ENCODE results near the gene DGAT2. TPM values are rescaled to one million over a fixed set of nuclear protein-coding genes. Genes with fewer than 3 reads are reported as not detected.

The DGAT2 gene
- total RNA-seq, 1 experiment from 2014 or later, result 2.8 TPM

GRCh38 chr11:75850787-75851186 lies 82.2 kb downstream of the DGAT2 start:
- DNase-seq, result no peak
- no peak overlapping the region for H3K4me3 Mint-ChIP-seq

More at GRCh38 chr11:75850787-75851186, 82.2 kb downstream of the DGAT2 start:
- Histone ChIP-seq H3K56ac (ENCODE audit: insufficient read length, low read depth, low read length) (no peak overlapping the region), H3K79me1 (ENCODE audit: insufficient read depth, low read depth, low read length, poor library complexity, severe bottlenecking) (peaks cover 4% of the 10 kb centered on the region), H3K4me2 (ENCODE audit: insufficient read depth, insufficient read length, low read length) (no peak overlapping the region), H2BK12ac (ENCODE audit: insufficient read length, low read depth, low read length) (no peak overlapping the region), H4K5ac (ENCODE audit: insufficient read length, low read depth, low read length) (no peak overlapping the region), H3K9ac (ENCODE audit: extremely low read depth, insufficient read length, low read length) (no peak overlapping the region), H3T11ph (ENCODE audit: low read length) (no peak overlapping the region), H3K23me2 (ENCODE audit: insufficient read length, low read depth, low read length, poor library complexity, severe bottlenecking) (no peaks in the 10 kb centered on the region), H2BK15ac (ENCODE audit: low read depth, low read length) (no peak overlapping the region), H3K23ac (ENCODE audit: insufficient read length, low read depth, low read length) (no peak overlapping the region), H3K18ac (ENCODE audit: insufficient read length, low read depth, low read length) (no peak overlapping the region), H2BK120ac (ENCODE audit: low read depth, low read length, poor library complexity, severe bottlenecking) (no peak overlapping the region), H3K79me2 (ENCODE audit: insufficient read depth, low read length) (peaks cover 2% of the 10 kb centered on the region; the same call in 1 of the 2 replicates), H3K9me3 (ENCODE audit: control insufficient read depth, low read depth, low read length) (no peaks in the 10 kb centered on the region), H3K4me1 (ENCODE audit: insufficient read depth, low read length) (no peaks in the 10 kb centered on the region), H2AK5ac (ENCODE audit: insufficient read length, low read length) (no peak overlapping the region), H3K27ac (ENCODE audit: insufficient read length, low read depth, low read length) (no peak overlapping the region), H2AFZ (ENCODE audit: low read length) (no peak overlapping the region), H3K27me3 (ENCODE audit: insufficient read depth, low read length) (no peaks in the 10 kb centered on the region), H2BK5ac (ENCODE audit: insufficient read length, low read length) (no peak overlapping the region), H3K4ac (ENCODE audit: low read depth, low read length) (no peak overlapping the region), H3K14ac (ENCODE audit: insufficient read depth, low read length) (no peak overlapping the region), H4K91ac (ENCODE audit: insufficient read length, low read depth, low read length) (no peak overlapping the region), H4K20me1 (ENCODE audit: control insufficient read depth, insufficient read depth, insufficient read length) (no peaks in the 10 kb centered on the region), H2BK20ac (ENCODE audit: low read depth, low read length, poor library complexity, severe bottlenecking) (no peak overlapping the region), H4K8ac (replicated peaks; ENCODE audit: insufficient read length, low read depth, low read length) (no peak overlapping the region)
- TF ChIP-seq, protein P1, sequence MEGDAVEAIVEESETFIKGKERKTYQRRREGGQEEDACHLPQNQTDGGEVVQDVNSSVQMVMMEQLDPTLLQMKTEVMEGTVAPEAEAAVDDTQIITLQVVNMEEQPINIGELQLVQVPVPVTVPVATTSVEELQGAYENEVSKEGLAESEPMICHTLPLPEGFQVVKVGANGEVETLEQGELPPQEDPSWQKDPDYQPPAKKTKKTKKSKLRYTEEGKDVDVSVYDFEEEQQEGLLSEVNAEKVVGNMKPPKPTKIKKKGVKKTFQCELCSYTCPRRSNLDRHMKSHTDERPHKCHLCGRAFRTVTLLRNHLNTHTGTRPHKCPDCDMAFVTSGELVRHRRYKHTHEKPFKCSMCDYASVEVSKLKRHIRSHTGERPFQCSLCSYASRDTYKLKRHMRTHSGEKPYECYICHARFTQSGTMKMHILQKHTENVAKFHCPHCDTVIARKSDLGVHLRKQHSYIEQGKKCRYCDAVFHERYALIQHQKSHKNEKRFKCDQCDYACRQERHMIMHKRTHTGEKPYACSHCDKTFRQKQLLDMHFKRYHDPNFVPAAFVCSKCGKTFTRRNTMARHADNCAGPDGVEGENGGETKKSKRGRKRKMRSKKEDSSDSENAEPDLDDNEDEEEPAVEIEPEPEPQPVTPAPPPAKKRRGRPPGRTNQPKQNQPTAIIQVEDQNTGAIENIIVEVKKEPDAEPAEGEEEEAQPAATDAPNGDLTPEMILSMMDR (conservative IDR thresholded peaks at IDR 0.05), result no peak
- Mint-ChIP-seq H3K27ac (no peak overlapping the region), H3K36me3 (ENCODE audit: insufficient read depth in 1 of 3, low read depth in 3 of 3) (peaks cover 0 to 2% (median 0%) of the 10 kb centered on the region in 3 experiments; a peak in 2 of 7 replicates), H3K4me1 (peaks cover 3% of the 10 kb centered on the region in 2 experiments; a peak in 2 of 4 replicates), H3K9me3 (no peaks in the 10 kb centered on the region), H3K27me3 (ENCODE audit: low read depth) (no peaks in the 10 kb centered on the region)
- no CpG with 5 or more reads among the region's 3 CpGs for WGBS (ENCODE audit: extremely low coverage, insufficient read length, low lambda C conversion rate)

Other genes starting within 250 kb of the DGAT2 start
- 6.9 and 7.8 TPM in 2 replicates for gene GDPD5, start 242.8 kb upstream of the DGAT2 start, total RNA-seq (2021)
- gene SERPINH1, start 206.5 kb upstream of the DGAT2 start, total RNA-seq (2021), result 253 and 263 TPM in 2 replicates
- gene MAP6, start 99.7 kb upstream of the DGAT2 start, total RNA-seq (2021), result 0.48 and 0.77 TPM in 2 replicates
- gene MOGAT2, start 50.9 kb upstream of the DGAT2 start, total RNA-seq (2021), result not detected in 2 replicates
- gene UVRAG, start 46.4 kb downstream of the DGAT2 start, total RNA-seq (2021), result 15.0 and 18.5 TPM in 2 replicates